ENCODE results near the gene TFR2.

DNA sequence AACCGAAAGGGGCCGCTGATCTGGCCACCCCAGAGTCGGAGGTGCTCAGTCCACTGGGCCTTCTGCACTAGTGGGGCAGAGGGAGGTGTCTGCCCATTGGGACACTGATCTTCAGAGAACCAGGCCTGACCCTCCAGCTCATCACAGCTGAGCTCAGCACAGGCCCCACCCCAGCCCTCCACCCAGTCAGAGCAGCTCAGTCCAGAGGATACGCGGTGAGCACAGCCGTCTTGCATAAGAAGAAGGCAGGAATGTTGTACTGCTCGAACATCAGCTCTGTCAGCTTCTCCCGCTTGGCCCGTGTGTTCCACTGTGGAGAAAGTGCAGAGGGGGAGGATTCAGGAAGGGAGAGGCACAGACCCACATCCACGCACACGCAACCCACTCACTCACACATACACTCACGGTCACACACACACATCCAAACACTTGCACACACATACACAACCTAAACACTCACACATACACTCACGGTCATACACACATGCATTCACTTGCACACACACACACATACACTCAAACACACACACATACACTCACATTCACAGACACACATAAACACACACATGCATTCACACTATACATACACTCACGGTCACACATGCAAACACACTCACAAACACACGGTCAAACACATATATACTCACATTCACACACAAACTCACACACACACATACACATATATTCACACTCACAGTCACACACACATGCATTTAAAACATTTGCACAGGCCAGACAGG is 8.6 kb upstream of the TFR2 start:
- TF ChIP-seq POLR2A (IDR thresholded peaks at IDR 0.05; ENCODE audit: low read depth, low read length), result no peak
- no peak for TF ChIP-seq POLR2AphosphoS5 (IDR thresholded peaks at IDR 0.05; ENCODE audit: low read depth, low read length)
